B cell (primary cell): ENCODE measurements around the gene CHST9. TPM values are rescaled to one million over a fixed set of nuclear protein-coding genes. Genes with fewer than 3 reads are reported as not detected.

Experiments used
- ATAC-seq: fragments of 200-7000 bp; cut with Tn5 transposase; one replicate; pipeline ENCODE4 v1.10.0; 2021; ENCODE audit warnings: low read depth, mild to moderate bottlenecking, moderate number of reproducible peaks, moderate library complexity
- CTCF ChIA-PET: fragments of 350-600 bp; sonication (Branson Sonifier 250); formaldehyde crosslinking; loops from one replicate; lab custom pipeline; 2021; ENCODE audit warnings: antibody characterized with exemption, inconsistent platforms; lab: Charles Lee
- POLR2A ChIA-PET: fragments of 350-600 bp; sonication (Branson Sonifier 250); formaldehyde crosslinking; loops from one replicate; lab custom pipeline; 2021; ENCODE audit warnings: antibody characterized with exemption; lab: Charles Lee
- DNase-seq: peaks from one replicate; pipeline ENCODE4 v3.0.0; 2013
- H2AFZ ChIP-seq: 2 replicates; pipeline ENCODE4 v1.6.1; 2012; ENCODE audit warnings: mild to moderate bottlenecking, low read depth, low read length; ENCODE audit not compliant: insufficient read depth, poor library complexity, severe bottlenecking
- H3K27ac ChIP-seq, 2 donors: 1 replicate in 1 of 2; 2 replicates in 1 of 2; pipeline ENCODE4 v1.5.1; 2012 to 2013; ENCODE audit warnings: low read length in 2 of 2, mild to moderate bottlenecking in 2 of 2, moderate library complexity in 1 of 2
- H3K27me3 ChIP-seq, 4 experiments: fragments of 200-600 bp in 1 of 4; sonication (generic) in 1 of 4; replicated peaks in 1 of 4; 1 replicate in 2 of 4; 2 replicates in 2 of 4; pipeline versions ENCODE4 v1.6.1 to v1.7.0; 2013 to 2016; ENCODE audit warnings: low read length in 3 of 4, mild to moderate bottlenecking in 2 of 4, mixed read lengths in 1 of 4, moderate library complexity in 1 of 4; ENCODE audit not compliant: insufficient read depth in 4 of 4, control insufficient read depth in 3 of 4; ENCODE audit errors: control extremely low read depth in 1 of 4
- H3K36me3 ChIP-seq, 2 experiments: replicated peaks in 1 of 2; 1 replicate in 1 of 2; 2 replicates in 1 of 2; pipeline versions ENCODE4 v1.6.1 to v1.7.1; 2013; ENCODE audit warnings: low read length in 1 of 2; ENCODE audit not compliant: insufficient read depth in 2 of 2, control insufficient read depth in 1 of 2; ENCODE audit errors: control extremely low read depth in 1 of 2, extremely low read depth in 1 of 2
- H3K4me1 ChIP-seq, 2 donors: fragments of 200-600 bp in 1 of 2; sonication (generic) in 1 of 2; 1 replicate in 1 of 2; 2 replicates in 1 of 2; pipeline versions ENCODE4 v1.5.1 to v1.6.1; 2013 to 2017; ENCODE audit warnings: low read length in 2 of 2; ENCODE audit not compliant: control insufficient read depth in 2 of 2, insufficient read depth in 2 of 2
- H3K4me2 ChIP-seq: replicated peaks from 2 replicates; pipeline ENCODE3; 2012; ENCODE audit warnings: mild to moderate bottlenecking, low read depth, low read length; ENCODE audit not compliant: poor library complexity, severe bottlenecking
- H3K4me3 ChIP-seq, 5 experiments: fragments of 200-600 bp in 1 of 5; sonication (generic) in 1 of 5; 1 replicate in 3 of 5; 2 replicates in 2 of 5; pipeline versions ENCODE4 v1.5.1 to v1.7.0; 2011 to 2016; ENCODE audit warnings: low read length in 4 of 5, mild to moderate bottlenecking in 4 of 5, low read depth in 2 of 5, control low read depth in 1 of 5, moderate library complexity in 1 of 5; ENCODE audit not compliant: insufficient read depth in 1 of 5; ENCODE audit errors: control extremely low read depth in 1 of 5, extremely low read depth in 1 of 5
- H3K79me2 ChIP-seq: fragments of 200-600 bp; sonication (generic); one replicate; pipeline ENCODE4 v1.6.0; 2016; ENCODE audit warnings: low read length; ENCODE audit not compliant: control insufficient read depth, insufficient read depth
- H3K9ac ChIP-seq: fragments of 200-600 bp; sonication (generic); 2 replicates; pipeline ENCODE4 v1.6.1; 2017; ENCODE audit warnings: mild to moderate bottlenecking, low read length, moderate library complexity
- H3K9me3 ChIP-seq, 3 donors: one replicate each; pipeline versions ENCODE4 v1.6.1 to v1.7.1; 2013; ENCODE audit warnings: low read length in 2 of 3; ENCODE audit not compliant: control insufficient read depth in 2 of 3, insufficient read depth in 1 of 3; ENCODE audit errors: control extremely low read depth in 1 of 3
- H4K20me1 ChIP-seq: 2 replicates; pipeline ENCODE4 v1.6.0; 2012; ENCODE audit warnings: mild to moderate bottlenecking, low read length; ENCODE audit not compliant: insufficient read depth, control insufficient read depth, poor library complexity, severe bottlenecking
- H3K27ac Mint-ChIP-seq: one replicate; pipeline ENCODE4 v1.8.0; 2021; ENCODE audit warnings: mixed read lengths
- H3K27me3 Mint-ChIP-seq: one replicate; pipeline ENCODE4 v1.8.0; 2021; ENCODE audit warnings: mixed read lengths
- H3K4me1 Mint-ChIP-seq: one replicate; pipeline ENCODE4 v1.8.0; 2021; ENCODE audit warnings: mixed read lengths
- H3K4me3 Mint-ChIP-seq: one replicate; pipeline ENCODE4 v1.8.0; 2021; ENCODE audit warnings: mixed read lengths
- H3K9me3 Mint-ChIP-seq: one replicate; pipeline ENCODE4 v1.8.0; 2022; ENCODE audit warnings: mixed read lengths; ENCODE audit not compliant: insufficient read depth
- CTCF ChIP-seq: fragments of 200-600 bp; IDR thresholded peaks from one replicate; pipeline ENCODE4 v1.8.0; 2022; ENCODE audit warnings: antibody characterized with exemption, mild to moderate bottlenecking
- EZH2 ChIP-seq: IDR thresholded peaks from 2 replicates; pipeline ENCODE4 v1.6.1; 2012; ENCODE audit warnings: borderline replicate concordance, low read depth, mild to moderate bottlenecking, moderate library complexity, low read length; ENCODE audit not compliant: insufficient read depth, poor library complexity, severe bottlenecking
- WGBS: methylation state at CpG from one replicate; pipeline ENCODE4 v1.1.5; 2013; ENCODE audit warnings: missing lambda C conversion rate; ENCODE audit not compliant: insufficient coverage; 5-methylcytosine and 5-hydroxymethylcytosine counted together
- intact Hi-C: fragments of 100-400 bp; cut with micrococcal nuclease; formaldehyde crosslinking; loops from one replicate; pipeline ENCODE4 v1.10.0; 2022
- polyA plus RNA-seq: library from polyadenylated mRNA; depleted of rRNA; stranded (reverse); fragments of >200 nt; gene quantifications from 2 replicates; pipeline ENCODE4 v1.2.3, GENCODE V29; 2012
- total RNA-seq, 2 donors: library from RNA; stranded (reverse); fragments of 120-200 nt in 1 of 2; gene quantifications; 1 replicate in 1 of 2; 2 replicates in 1 of 2; pipeline versions ENCODE4 v1.2.3 to v1.2.4, GENCODE V29; 2013 to 2022

The CHST9 gene
- total and polyA plus RNA-seq, 2 donors (not counting 1 experiment from before 2014, with no cell fraction given), result not detected

DNA sequence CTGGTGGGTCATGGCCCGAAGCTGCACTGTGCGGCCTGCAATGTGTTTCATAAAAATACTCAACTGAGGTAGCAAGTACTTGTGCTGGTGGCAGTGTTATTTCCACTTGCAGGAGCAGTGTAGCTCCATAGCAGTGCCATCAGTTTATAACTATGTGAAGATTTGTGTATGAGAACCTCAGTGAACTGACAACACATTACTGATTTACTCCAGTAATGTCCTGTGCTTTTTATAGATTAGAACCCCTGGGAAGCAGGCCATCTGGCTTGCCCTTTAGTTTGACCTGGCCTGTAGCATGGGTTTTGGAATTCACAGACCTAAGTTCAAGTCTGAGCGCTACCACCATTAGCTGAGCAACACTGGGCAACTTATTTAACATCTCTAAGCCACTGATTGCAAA is 219.9 kb downstream of the CHST9 start:
- DNase-seq (no peak), ATAC-seq (no peak)
- no peak overlapping the region for H3K27ac ChIP-seq
- no peak overlapping the region for H3K4me2 ChIP-seq
- no peak overlapping the region for H3K9ac ChIP-seq
- TF ChIP-seq CTCF, result no peak
- no peak for TF ChIP-seq EZH2
- Mint-ChIP-seq H3K4me1 (no peaks in the 10 kb centered on the region), H3K27ac (no peak overlapping the region), H3K9me3 (no peaks in the 10 kb centered on the region), H3K27me3 (no peaks in the 10 kb centered on the region), H3K4me3 (no peak overlapping the region)
- no peak overlapping the region for H2AFZ ChIP-seq
- H4K20me1 ChIP-seq, result no peaks in the 10 kb centered on the region
- H3K27me3 ChIP-seq, result no peaks in the 10 kb centered on the region
- ChIA-PET POLR2A (no interaction called here), CTCF (no interaction called here)
- no peaks in the 10 kb centered on the region for H3K9me3 ChIP-seq
- intact Hi-C loops, result no loop called here
- H3K79me2 ChIP-seq, result no peaks in the 10 kb centered on the region
- no peaks in the 10 kb centered on the region for H3K4me1 ChIP-seq
- no peaks in the 10 kb centered on the region for H3K36me3 ChIP-seq
- 100% methylated on average over 3 of the region's 3 CpGs for WGBS
- no peak overlapping the region for H3K4me3 ChIP-seq

GRCh38 chr18:26963292-26963691 is 221.8 kb downstream of the CHST9 start:
- Histone ChIP-seq H3K36me3 (no peaks in the 10 kb centered on the region), H3K27me3 (no peaks in the 10 kb centered on the region), H3K4me3 (no peak overlapping the region), H4K20me1 (no peaks in the 10 kb centered on the region), H3K9ac (no peak overlapping the region), H3K27ac (no peak overlapping the region), H3K79me2 (no peaks in the 10 kb centered on the region), H3K4me2 (no peak overlapping the region), H3K9me3 (no peaks in the 10 kb centered on the region), H3K4me1 (no peaks in the 10 kb centered on the region), H2AFZ (no peak overlapping the region)
- Mint-ChIP-seq H3K9me3 (no peaks in the 10 kb centered on the region), H3K27me3 (no peaks in the 10 kb centered on the region), H3K4me3 (no peak overlapping the region), H3K4me1 (no peaks in the 10 kb centered on the region), H3K27ac (no peak overlapping the region)
- POLR2A ChIA-PET, result no interaction called here
- WGBS, result no CpG with 5 or more reads among the region's 3 CpGs
- intact Hi-C loops, result no loop called here
- DNase-seq, result no peak
- ATAC-seq, result no peak
- TF ChIP-seq EZH2 (no peak), CTCF (no peak)
- CTCF ChIA-PET, result no interaction called here
